HepG2 (cell line): ENCODE results near the gene LRIG1. TPM values are rescaled to one million over a fixed set of nuclear protein-coding genes. Genes with fewer than 3 reads are reported as not detected.

Experiments
- ARNTL ChIP-seq: sonication (generic); formaldehyde crosslinking; IDR thresholded peaks from 2 replicates; pipeline ENCODE4 v1.4.0; 2020; ENCODE audit warnings: mild to moderate bottlenecking, missing genetic modification reagents
- ATF1 ChIP-seq: IDR thresholded peaks from 2 replicates; pipeline ENCODE4 v1.6.1; 2016; ENCODE audit warnings: mild to moderate bottlenecking, control low read depth
- IKZF1 ChIP-seq: fragments of 450-650 bp; IDR thresholded peaks from 2 replicates; pipeline ENCODE4 v1.7.1; 2016
- KLF13 ChIP-seq: sonication (generic); formaldehyde crosslinking; IDR thresholded peaks from 2 replicates; pipeline ENCODE4 v1.4.0; 2020; ENCODE audit warnings: mild to moderate bottlenecking, missing genetic modification reagents
- SIN3B ChIP-seq: fragments of 150-350 bp; IDR thresholded peaks from 2 replicates; pipeline ENCODE4 v1.6.1; 2014; ENCODE audit warnings: low read length
- SP2 ChIP-seq: sonication (generic); formaldehyde crosslinking; IDR thresholded peaks from 2 replicates; pipeline ENCODE4 v1.5.1; 2020; ENCODE audit warnings: mild to moderate bottlenecking, missing genetic modification reagents
- ZBTB7A ChIP-seq: sonication (generic); formaldehyde crosslinking; IDR thresholded peaks from 2 replicates; pipeline ENCODE4 v1.8.0; 2022; ENCODE audit warnings: mild to moderate bottlenecking, missing genetic modification reagents
- ZNF501 ChIP-seq: sonication (generic); formaldehyde crosslinking; IDR thresholded peaks from 2 replicates; pipeline ENCODE4 v1.5.1; 2020; ENCODE audit warnings: mild to moderate bottlenecking, moderate library complexity, missing genetic modification reagents
- ZNF572 ChIP-seq: sonication (generic); formaldehyde crosslinking; IDR thresholded peaks from 2 replicates; pipeline ENCODE4 v1.5.1; 2020; ENCODE audit warnings: mild to moderate bottlenecking, missing genetic modification reagents
- ZNF7 ChIP-seq: IDR thresholded peaks from 2 replicates; pipeline ENCODE4 v1.6.1; 2016; ENCODE audit warnings: missing biosample characterization, missing genetic modification reagents
- ZSCAN22 ChIP-seq: sonication (generic); formaldehyde crosslinking; IDR thresholded peaks from 2 replicates; pipeline ENCODE4 v1.4.0; 2020; ENCODE audit warnings: mild to moderate bottlenecking, missing genetic modification reagents
- ZSCAN30 ChIP-seq: sonication (generic); formaldehyde crosslinking; IDR thresholded peaks from 2 replicates; pipeline ENCODE4 v1.5.0; 2020; ENCODE audit warnings: mild to moderate bottlenecking, missing genetic modification reagents
- polyA plus RNA-seq, 8 experiments: library from polyadenylated mRNA; depleted of rRNA in 3 of 8; stranded (reverse) in 7 of 8; unstranded in 1 of 8; fragments of >200 nt; fragmentation: Illumina TruSeq in 4 of 8; extraction: Trizol in 4 of 8; gene quantifications; 2 replicates each; pipeline versions ENCODE4 v1.2.1 to v1.2.3, GENCODE V29; 2011 to 2016; ENCODE audit warnings: low read depth in 4 of 8, missing spikeins in 1 of 8, mixed read lengths in 1 of 8; ENCODE audit not compliant: insufficient read depth in 1 of 8
- total RNA-seq, 5 experiments: library from RNA; depleted of rRNA; stranded (reverse); fragments of >200 nt; fragmentation: Illumina TruSeq; extraction: Trizol; gene quantifications; 2 replicates each; pipeline ENCODE4 v1.2.3, GENCODE V29; 2016; ENCODE audit warnings: low read depth in 1 of 5
- TF ChIP-seq, protein P1 (sequence below): sonication (generic); formaldehyde crosslinking; IDR thresholded peaks from 2 replicates; pipeline ENCODE4 v1.4.0; 2020; ENCODE audit warnings: missing genetic modification reagents, mild to moderate bottlenecking, borderline replicate concordance
- TF ChIP-seq, protein P2 (sequence below): fragments of 450-650 bp; IDR thresholded peaks from 2 replicates; pipeline ENCODE4 v1.6.1; 2017; ENCODE audit warnings: mild to moderate bottlenecking
- TF ChIP-seq, protein P3 (sequence below): IDR thresholded peaks from 2 replicates; pipeline ENCODE4 v1.6.1; 2016; ENCODE audit warnings: control low read depth
- TF ChIP-seq, protein P4 (sequence below): sonication (generic); formaldehyde crosslinking; IDR thresholded peaks from 2 replicates; pipeline ENCODE4 v1.9.0; 2021; ENCODE audit warnings: missing genetic modification reagents, borderline replicate concordance

The LRIG1 gene
- total and polyA plus RNA-seq, 2 of the 13 experiments (the other 11 are each of a cell fraction or from before 2014, with no cell fraction given): 17.8 to 24.8 TPM

DNA sequence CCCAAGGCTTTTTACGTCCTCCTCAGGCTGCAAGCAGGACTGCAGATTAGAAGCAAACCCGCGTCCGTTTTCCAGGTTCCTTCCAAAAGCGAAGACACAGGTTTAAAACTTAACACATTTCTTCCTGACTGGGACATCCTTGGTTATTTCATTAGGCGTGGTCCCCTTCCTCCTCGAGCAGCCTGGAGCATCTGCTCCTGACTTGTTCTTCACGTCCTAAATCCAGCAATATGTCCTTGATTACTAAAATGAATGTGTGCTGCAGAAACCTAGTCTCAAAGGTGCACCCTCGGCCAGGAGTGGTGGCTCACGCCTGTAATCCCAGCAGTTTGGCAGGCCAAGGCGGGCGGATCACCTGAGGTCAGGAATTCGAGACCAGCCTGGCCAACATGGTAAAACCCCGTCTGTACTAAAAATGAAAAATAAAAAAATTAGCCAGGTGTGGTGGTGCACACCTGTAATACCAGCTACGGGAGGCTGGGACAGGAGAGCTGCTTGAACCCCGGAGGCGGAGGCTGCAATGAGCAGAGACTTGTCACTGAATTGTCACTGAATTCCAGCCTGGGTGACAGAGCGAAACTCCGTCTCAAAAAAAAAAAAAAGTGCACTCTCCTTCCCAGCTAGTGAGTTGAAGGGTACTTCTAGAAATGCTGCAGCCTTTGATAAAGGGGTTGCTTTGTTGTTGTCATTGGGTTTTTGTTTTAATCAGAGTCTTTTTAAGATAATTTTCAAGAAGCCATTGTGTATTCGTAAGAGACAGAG, 842 bp upstream of the LRIG1 start (continued):
- TF ChIP-seq, protein P1, sequence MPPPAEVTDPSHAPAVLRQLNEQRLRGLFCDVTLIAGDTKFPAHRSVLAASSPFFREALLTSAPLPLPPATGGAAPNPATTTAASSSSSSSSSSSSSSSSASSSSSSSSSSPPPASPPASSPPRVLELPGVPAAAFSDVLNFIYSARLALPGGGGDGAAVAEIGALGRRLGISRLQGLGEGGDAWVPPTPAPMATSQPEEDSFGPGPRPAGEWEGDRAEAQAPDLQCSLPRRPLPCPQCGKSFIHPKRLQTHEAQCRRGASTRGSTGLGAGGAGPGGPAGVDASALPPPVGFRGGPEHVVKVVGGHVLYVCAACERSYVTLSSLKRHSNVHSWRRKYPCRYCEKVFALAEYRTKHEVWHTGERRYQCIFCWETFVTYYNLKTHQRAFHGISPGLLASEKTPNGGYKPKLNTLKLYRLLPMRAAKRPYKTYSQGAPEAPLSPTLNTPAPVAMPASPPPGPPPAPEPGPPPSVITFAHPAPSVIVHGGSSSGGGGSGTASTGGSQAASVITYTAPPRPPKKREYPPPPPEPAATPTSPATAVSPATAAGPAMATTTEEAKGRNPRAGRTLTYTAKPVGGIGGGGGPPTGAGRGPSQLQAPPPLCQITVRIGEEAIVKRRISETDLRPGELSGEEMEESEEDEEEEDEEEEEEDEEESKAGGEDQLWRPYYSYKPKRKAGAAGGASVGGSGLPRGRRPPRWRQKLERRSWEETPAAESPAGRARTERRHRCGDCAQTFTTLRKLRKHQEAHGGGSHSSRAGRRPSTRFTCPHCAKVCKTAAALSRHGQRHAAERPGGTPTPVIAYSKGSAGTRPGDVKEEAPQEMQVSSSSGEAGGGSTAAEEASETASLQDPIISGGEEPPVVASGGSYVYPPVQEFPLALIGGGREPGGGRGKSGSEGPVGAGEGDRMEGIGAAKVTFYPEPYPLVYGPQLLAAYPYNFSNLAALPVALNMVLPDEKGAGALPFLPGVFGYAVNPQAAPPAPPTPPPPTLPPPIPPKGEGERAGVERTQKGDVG: 0 out of 2 replicates have a peak, but pooled peaks have one; percentile 24
- TF ChIP-seq, protein P2, sequence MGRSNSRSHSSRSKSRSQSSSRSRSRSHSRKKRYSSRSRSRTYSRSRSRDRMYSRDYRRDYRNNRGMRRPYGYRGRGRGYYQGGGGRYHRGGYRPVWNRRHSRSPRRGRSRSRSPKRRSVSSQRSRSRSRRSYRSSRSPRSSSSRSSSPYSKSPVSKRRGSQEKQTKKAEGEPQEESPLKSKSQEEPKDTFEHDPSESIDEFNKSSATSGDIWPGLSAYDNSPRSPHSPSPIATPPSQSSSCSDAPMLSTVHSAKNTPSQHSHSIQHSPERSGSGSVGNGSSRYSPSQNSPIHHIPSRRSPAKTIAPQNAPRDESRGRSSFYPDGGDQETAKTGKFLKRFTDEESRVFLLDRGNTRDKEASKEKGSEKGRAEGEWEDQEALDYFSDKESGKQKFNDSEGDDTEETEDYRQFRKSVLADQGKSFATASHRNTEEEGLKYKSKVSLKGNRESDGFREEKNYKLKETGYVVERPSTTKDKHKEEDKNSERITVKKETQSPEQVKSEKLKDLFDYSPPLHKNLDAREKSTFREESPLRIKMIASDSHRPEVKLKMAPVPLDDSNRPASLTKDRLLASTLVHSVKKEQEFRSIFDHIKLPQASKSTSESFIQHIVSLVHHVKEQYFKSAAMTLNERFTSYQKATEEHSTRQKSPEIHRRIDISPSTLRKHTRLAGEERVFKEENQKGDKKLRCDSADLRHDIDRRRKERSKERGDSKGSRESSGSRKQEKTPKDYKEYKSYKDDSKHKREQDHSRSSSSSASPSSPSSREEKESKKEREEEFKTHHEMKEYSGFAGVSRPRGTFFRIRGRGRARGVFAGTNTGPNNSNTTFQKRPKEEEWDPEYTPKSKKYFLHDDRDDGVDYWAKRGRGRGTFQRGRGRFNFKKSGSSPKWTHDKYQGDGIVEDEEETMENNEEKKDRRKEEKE: no peak
- TF ChIP-seq, protein P3, sequence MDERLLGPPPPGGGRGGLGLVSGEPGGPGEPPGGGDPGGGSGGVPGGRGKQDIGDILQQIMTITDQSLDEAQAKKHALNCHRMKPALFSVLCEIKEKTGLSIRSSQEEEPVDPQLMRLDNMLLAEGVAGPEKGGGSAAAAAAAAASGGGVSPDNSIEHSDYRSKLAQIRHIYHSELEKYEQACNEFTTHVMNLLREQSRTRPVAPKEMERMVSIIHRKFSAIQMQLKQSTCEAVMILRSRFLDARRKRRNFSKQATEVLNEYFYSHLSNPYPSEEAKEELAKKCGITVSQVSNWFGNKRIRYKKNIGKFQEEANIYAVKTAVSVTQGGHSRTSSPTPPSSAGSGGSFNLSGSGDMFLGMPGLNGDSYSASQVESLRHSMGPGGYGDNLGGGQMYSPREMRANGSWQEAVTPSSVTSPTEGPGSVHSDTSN (CRISPR knock-in tag): no peak
- no peak for TF ChIP-seq ZSCAN30 (CRISPR knock-in tag)
- TF ChIP-seq ATF1 (CRISPR knock-in tag): no peak
- no peak for TF ChIP-seq ARNTL (CRISPR knock-in tag)
- no peak for TF ChIP-seq SIN3B
- TF ChIP-seq ZBTB7A (CRISPR knock-in tag): no peak
- no peak for TF ChIP-seq KLF13 (CRISPR knock-in tag)
- no peak for TF ChIP-seq IKZF1
- no peak for TF ChIP-seq ZNF7 (CRISPR knock-in tag)
- TF ChIP-seq, protein P4, sequence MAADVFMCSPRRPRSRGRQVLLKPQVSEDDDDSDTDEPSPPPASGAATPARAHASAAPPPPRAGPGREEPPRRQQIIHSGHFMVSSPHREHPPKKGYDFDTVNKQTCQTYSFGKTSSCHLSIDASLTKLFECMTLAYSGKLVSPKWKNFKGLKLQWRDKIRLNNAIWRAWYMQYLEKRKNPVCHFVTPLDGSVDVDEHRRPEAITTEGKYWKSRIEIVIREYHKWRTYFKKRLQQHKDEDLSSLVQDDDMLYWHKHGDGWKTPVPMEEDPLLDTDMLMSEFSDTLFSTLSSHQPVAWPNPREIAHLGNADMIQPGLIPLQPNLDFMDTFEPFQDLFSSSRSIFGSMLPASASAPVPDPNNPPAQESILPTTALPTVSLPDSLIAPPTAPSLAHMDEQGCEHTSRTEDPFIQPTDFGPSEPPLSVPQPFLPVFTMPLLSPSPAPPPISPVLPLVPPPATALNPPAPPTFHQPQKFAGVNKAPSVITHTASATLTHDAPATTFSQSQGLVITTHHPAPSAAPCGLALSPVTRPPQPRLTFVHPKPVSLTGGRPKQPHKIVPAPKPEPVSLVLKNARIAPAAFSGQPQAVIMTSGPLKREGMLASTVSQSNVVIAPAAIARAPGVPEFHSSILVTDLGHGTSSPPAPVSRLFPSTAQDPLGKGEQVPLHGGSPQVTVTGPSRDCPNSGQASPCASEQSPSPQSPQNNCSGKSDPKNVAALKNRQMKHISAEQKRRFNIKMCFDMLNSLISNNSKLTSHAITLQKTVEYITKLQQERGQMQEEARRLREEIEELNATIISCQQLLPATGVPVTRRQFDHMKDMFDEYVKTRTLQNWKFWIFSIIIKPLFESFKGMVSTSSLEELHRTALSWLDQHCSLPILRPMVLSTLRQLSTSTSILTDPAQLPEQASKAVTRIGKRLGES (CRISPR knock-in tag): no peak
- no peak for TF ChIP-seq ZSCAN22 (CRISPR knock-in tag)
- TF ChIP-seq ZNF501 (CRISPR knock-in tag): no peak
- TF ChIP-seq SP2: no peak
- TF ChIP-seq ZNF572 (CRISPR knock-in tag): no peak
